NOMO-1 (cell line): ENCODE data around the gene C6orf132.
A peak's percentile ranks its signal among the peaks of the same experiment; 100 is the strongest.

Source experiments
- DNase-seq, 2 experiments: peaks; one replicate each; lab custom pipeline; 2025; ENCODE audit not compliant: unreplicated experiment in 2 of 2; lab: John Stamatoyannopoulos, UW

The C6orf132 gene

DNA sequence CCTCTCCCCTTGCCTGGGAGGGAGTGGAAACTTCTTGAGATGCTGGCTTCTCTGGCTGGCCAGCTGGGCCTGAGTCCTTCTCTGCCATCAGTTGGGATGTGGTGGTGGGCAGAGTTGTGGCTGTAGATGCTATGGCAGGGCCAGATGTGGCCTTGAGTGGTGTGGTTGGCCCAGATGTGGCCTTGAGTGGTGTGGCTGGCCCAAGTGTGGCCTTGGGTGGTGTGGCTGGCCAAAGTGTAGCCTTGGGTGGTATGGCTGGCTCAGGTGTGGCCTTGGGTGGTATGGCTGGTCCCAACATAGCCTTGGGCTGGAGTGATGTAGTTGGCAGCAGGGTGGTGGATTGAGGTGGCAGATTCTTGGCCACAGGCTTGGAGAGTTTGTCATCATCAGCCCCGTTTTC, 36.7 kb downstream of the C6orf132 start:
- no peak for DNase-seq

DNA sequence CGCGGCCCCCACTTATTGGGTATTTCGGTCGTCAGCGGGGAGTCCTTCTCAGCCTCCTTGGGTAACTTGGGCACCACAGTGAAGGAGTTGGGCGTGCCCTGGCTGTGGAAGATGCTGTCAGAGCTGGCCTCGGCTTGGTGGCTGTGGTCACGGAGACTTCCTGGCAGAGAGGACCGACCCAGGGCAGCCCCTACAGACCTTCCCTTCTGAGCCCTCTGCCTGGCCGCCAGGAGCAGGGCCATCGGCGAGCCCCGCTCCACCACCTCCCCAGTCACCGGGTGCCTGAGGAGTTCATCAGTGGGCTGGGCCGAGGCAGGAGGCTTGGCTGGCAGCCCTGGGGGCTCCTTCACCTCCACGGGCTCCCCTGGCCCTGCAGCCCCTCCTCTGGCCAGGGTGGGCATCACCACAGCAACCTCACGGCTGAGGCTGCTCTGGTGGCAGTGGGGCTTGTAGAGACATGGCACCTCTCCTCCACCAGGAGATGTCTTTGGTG, 37.2 kb downstream of the C6orf132 start:
- no peak for DNase-seq

DNA sequence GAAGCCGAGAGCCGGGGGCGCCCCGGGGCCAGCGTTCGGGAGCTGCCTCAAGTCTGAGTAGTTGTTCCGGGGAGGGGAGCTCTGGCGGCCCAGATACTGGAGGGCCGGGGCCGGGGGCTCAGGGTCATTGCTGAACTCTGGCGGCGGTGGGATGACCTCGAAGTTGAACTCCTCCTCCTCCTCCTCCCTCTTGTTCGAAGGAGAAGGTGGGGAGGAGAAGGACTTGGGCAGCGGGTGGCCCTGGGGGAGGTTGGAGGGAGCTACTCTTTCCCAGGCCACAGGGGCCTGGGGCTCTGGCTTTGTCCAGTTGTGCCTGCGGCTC, 37.7 kb downstream of the C6orf132 start:
- peak in 1 of 2 experiments; percentile 40 for DNase-seq

DNA sequence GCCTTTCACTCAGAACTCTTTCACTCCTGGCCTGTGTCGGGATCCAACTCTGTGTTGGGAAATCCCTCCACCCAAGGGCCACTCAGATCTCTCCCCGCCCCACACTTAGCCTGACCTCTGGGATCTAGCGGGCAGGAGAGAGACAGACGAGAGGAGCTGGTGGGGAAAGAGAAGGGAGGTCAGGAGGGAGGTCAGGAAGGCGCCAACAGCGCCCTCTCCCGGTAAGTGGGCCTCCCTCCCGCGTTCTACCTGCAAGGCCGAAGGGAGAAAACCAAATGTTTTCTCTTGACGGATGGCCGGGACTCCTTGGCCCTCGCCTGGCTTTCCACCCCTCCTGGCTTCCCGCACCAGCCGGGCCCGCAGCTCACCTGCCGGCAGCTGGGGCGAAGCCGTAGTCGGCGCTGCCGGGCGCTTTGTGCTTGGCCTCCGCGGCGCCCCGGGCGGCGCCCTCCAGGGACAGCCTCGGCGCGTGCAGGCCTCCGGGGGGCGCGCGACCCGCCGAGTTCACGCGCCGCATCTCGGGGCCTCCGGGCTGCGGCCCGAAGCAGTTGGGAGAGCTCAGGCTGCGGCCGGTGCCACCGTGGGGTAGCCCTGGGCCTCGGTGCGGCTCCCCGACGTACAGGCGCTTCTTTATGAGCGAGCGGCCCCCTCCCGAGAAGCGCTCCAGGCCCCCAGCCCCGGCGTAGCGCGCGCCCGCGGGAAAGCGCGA, 38.2 kb downstream of the C6orf132 start:
- DNase-seq = peak; percentile 71 to 72

DNA sequence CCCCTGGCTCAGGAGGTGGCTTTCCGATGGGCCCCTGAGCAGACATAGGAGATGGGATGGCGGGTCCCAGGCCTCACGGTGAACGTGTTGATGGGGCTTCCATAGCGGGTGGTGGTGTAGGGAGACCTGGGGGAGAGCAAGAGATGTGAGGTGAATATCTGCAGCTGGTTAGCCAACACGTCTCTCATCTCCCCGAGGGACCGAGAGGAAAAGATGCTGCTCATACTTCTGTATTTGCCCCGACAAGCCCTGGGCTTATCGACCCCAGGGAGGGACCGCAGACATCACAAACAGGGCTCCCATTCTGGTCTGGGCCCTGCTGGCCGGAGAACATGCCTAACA, 38.7 kb downstream of the C6orf132 start:
- DNase-seq = no peak

DNA sequence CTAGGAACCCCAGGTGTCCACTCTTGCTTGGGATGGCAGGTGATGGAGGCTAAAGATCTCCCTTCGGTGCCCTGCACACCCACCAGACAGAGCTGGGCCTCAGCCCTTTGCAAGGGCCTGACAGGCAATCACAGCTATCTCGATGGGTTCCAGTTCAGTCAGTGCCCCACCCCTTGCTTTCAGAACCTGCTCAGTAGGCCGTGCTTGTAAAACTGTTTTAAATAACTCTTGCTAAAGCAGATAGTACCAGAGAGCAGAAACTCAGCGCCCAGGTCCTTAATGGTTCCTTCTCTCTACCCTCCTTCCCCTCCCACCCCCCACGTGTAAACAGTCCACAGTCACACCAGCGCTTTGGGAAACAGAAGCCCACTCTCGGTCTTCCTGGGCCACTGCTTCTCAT, 39.2 kb downstream of the C6orf132 start:
- no peak for DNase-seq

DNA sequence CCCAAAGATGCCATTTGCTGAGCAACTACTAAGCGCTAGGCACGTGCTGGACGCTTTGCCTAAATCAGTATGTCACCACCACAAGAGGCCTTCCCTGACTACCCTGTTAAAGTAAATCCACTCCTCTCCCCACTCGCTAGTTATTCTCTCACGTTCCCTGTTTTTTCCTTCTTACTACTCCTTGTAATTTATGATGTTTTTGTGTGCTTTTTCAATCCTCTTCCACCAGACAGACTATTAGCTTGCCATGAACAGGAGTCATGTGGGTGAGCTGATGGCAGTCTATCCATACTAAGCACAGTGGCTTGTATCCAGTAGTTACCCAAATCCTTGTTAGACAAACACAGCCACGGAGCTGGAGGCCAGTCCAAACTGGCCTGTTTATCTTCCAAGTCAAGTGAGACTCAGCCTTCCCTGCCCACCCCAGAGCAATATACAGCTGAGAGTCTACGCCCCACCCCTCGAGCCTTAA, 41.2 kb downstream of the C6orf132 start:
- DNase-seq = no peak

DNA sequence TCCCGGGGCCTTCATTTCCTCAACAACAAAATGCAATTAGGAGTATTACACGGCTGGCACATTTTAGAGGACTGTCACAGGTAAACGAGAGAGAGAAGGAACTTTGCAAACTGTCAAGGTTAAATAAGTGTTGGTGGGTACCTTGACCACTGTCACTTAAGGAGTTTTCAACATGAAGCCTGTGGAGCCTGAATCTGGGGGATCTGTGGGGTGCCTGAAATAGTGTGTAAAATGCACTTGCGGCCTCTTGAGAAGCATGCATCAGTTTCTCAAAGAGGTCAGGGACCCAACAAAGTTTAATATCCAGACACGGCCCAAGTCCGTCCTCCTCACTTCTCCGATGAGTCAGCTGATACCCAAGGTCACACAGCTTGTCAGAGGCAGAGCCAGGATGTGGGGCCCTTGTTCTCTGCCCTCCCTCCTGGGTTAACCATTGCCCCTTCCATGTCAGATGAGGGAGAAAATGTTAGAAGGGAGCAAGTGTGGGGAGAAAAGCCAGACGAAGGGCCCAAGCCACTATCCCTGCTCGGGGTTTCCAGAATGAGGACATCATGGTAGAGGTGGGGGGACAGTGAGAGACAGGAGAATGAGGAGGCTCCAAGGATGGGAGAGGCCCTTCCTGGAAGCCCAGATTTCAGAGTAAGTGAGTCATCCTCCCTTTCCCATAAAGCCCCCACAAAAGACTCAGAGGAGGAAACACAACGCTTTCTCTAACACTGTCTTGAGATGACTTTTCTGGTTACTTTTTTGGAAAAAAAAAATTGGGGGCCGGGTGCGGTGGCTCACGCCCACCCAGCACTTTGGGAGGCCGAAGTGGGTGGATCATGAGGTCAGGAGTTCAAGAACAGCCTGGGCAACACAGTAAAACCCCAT, 42.2 kb downstream of the C6orf132 start:
- DNase-seq = no peak

DNA sequence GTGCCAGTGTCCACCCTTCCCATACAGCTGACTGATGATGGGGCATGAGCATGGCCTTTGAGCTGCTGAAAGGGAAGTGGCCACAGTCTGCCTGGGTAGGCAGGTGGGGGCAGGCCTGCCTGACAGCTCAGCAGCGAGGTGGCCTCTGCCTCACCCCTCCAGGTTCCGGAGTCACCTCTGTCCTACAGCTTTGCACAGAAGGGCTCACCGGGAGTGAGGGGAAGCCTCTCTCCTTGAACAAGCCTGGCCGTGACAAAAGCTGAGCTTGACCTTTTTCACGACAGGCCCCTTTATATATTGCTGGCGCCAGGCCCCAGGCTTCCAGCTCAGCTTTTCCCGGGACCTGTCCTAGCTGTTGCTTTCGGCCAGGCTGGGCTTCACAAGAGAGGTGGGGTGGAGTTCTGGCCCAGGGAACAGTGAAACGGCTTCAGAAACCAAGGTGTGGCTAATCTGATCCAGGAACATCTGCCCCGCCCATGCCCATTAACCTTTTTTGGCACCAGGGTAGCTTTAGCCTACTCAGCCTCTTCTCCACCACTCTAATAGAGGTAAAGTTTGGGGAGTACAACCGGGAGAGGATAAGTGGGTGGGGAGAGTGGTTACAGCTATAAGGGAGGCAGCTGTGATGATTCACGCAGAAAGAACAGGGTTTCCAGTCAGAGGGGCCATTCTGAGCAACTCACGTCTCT, 42.9 kb downstream of the C6orf132 start:
- no peak for DNase-seq

DNA sequence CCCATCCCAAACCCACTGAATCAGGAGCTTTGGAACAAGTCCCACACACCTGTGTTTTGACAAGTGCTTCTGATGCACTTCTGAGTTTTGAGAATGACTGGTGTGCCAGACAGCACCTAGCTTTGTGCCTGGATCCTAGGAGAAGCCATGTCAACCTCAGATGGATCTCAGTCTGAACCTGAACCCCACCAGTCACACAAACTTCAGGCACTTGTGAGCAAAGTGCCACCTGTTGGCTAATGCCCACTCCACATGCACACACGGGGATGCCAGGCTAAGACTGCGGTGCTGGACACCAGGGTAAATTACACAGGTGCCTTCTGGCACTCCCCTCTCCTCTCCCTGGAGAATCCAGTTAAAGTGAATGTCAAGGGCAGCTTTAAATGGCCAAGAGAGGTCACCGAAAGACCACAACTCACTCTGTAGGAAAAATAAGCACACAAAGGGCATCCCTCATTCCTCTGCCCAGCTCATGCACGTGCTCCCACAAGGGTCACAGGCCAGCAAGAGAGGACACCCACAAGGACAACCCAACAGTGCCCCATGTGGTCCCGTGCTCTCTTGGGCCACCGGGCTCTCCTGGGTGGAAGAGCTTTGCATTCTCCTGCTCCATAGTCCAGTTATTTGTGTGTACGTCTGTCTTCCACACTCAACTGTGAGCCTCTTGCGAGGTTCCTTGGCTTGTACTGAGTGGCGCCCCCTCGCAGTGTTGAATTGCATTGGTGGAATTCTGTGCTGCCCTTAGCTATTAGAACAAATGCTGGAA, 46.5 kb downstream of the C6orf132 start:
- DNase-seq = no peak

DNA sequence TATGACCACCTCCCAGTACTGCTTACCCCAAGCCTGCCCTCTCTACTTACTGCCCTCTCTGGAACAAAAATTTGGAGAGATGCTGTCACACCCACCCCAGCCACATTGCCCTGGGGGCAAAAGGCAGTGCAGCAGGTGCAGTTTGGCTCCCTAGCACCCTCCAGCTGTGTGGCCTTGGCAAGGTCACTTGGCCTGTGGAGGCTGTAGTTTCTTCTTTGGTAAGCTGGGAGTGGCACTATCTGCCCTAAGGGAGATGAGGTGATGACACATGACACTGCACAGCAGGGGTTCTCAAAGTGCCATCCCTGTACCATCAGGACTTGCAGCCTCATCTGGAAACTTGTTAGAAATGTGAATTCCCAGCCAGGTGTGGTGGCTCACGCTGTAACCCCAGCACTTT, 47.3 kb downstream of the C6orf132 start:
- no peak for DNase-seq

DNA sequence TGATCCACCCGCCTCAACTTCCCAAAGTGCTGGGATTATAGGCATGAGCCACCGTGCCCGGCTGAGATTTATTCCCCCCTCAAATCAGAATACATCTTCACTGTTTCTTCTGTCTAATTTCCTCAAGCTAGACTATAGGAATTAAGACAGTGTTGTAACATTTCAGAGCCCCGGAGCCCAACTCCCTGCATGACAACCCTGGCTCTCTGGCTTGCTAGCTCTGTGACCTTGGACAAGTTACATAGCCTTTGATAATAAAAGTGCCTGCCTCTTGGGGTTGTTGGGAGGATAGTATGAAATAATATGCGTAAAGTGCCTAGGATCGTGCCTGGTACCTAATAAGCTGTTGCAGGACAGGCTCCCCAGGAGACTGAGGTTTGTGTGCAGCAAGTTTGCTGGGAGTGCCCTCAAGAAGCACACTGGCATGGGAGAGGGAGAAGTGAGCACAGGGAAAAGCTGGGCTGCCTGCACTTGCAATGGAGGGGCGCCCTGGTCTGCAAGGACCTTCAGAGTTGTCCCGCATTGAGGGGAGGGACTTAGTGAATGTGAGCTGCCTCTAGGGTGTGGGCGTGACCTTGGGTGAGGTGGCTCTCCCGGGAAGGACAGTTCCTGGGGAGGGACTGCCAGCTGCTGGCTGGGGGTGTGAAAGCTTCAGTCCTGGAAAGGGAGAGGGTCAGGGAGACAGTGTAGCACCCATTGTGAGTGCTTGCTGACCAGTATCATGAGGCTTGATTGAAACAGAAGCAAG, 48.7 kb downstream of the C6orf132 start:
- no peak for DNase-seq

DNA sequence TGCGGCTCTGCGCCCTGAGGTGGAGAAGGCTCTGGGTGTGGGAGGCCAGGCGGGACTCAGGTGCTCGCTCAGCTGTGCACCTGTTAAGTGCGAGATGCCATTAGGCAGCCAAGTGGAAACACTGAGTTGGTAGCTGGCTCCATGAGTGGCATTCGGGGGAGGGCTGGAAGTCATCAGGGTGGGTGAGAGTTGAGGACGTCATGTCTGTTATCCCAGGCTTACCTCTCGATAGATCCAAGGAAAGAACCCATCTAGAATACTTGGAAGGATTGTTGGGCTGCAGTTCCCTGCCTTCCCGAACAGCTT, 50.7 kb downstream of the C6orf132 start:
- DNase-seq = no peak

DNA sequence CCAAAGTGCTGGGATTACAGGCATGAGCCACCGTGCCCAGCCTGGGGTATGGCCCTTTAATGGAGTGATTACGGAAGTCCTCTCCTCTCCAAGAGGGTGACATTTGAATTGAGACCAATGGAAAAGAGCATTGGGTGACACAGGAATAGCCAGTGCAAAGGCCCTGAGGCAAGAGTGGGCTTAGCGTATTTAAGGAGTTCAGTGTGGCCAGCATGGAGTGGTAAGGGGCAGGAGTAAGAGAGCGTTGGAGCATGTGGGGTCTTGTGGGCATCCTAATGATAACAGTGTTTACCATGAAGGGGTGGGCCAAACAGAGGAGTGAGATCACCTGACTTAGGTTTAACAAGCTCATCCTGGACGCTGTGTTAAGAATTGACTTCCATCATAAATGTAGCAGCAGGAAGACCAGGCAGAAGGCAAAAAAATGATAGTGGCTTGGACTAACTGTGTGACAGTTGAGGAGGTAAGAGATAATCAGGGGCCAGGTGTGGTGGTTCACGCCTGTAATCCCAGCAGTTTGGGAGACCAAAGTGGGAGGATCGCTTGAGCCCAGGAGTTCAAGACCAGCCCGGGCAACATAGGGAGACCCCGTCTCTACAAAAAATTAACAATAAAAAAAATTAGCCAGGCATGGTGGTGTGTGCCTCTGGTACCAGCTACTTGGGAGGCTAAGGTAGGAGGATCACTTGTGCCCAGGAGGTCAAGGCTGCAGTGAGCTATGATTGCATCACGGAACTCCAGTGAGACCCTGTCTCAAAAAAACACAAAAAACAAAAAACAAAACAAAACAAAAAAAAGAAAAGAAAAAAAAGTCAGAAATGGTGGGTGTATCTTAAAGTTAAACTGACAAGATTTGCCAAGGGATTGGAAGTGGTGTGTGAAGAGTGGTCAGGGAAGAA, 51.4 kb downstream of the C6orf132 start:
- DNase-seq = no peak

DNA sequence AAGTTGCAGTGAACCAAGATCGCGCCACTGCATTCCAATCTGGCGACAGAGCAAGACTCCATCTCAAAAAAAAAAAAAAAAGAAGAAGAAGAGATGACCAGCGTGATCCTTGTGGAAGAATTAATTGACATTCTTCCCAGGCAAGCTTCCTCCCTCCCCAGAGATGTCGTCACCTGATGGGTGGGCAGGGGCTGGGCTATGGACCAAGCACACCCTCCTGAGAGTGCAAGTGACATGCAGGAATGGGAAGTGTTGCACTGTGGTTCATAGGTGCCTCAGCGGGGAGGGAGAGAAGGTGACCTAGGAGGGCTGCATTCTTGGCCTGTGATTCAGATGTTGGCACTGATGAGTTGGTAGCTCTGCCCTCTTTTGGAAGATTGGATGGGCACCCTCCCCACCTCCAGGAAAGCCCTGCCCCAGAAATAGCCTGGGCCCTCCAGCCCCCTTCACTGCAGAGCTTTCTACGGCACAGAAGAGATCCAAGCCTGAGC, 54.3 kb downstream of the C6orf132 start:
- DNase-seq = no peak

DNA sequence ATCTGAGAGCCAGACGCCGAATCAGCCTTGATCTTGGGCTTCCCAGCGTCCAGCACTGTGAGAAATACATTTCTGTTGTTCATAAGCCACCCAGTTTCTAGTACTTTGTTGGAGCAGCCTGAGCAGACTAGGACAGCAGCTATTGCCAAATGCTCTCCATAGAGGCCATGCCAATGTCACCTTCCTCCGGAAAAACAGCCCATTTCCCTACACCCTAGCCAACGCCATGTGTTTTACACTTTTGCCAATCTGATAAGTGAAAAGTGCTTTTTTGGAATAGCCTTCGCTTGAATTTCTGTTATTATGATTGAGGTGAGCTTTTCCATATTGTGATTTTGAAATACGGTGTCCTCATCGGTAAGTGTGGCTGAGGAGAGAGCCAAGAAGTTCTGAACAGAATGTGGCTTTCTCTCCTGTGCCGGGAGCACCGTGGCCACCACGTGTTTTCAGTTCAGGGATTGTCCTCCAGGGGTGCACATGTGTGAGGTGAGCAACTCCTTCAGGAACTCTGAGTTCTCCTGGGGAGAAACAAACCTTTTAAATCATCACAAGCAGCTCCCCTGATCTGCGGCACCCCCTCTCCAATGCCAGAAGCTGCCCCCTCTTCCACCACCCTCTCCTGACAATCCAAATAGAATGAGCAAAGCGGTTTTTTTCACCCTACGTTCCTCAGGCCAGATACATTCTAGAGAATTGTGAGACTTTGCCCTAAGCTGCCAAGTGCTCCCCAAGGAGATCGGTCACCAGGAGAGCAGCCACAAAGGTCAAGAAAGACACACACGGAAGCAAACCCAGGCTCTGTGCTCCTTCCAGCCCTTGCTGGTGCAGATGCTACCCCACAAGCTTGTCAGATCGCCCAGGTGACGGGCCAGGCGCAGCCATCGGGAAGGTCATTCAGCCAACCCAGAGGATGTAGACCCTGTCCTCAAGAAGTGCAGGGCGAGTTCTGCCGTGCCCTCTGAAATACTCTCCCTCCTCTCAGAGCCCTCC, 56.1 kb downstream of the C6orf132 start:
- DNase-seq = no peak

DNA sequence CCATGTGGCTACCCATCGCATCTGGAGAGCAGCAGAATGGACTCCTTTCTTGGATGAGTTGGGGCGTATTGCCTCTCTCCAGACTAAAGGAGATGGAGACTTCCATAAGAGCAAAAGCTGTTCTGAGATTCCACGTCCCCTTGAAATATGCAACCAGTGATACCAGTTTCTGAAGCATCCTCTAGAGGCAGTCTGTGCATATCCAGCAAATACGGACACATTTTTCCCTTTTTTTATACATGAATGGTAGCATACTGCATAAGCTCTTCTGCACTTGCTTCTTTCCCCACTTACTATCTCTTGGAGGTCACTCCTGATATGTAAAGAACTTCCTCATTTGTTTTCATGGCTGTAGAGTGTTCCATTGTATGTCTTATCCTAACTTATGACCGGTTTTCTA, 57.5 kb downstream of the C6orf132 start:
- no peak for DNase-seq

DNA sequence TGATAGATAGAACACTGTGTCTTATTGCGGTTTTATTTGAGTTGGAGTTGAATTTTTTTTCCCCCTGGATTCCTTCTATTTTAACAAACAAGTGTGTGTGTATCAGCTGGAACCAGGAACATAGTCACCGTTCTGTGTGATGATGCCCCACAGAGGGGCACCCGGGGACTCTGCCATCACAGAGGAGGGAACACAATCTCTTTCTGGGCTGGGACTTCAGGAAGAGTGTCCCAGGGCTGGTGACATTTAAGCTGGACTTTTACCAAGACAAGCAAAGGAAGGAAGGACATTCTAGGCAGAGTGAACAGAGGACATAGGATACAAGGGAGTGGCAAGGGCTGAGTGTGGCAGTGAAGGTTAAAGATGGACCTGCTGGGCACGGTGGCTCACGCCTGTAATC, 58.9 kb downstream of the C6orf132 start:
- DNase-seq = no peak
